Cardiac septum (tissue), 1 donor: Measurements from ENCODE around the gene TMX3. TPM values are rescaled to one million over a fixed set of nuclear protein-coding genes. Genes with fewer than 3 reads are reported as not detected.

ENCODE experiments used
- DNase-seq: peaks from one replicate; pipeline ENCODE4 v3.0.0-alpha.2; 2020; ENCODE audit warnings: low spot score
- intact Hi-C: fragments of 100-400 bp; cut with DNase I; formaldehyde crosslinking; loops from one replicate; pipeline ENCODE4 v1.14.0; 2022
- long read RNA-seq: library from polyadenylated mRNA; unstranded; transcript quantifications from one replicate; pipeline ENCODE4 v2.0.0, GENCODE V29; 2021
- total RNA-seq: library from RNA; stranded (reverse); fragmentation: NEBNext Ultra II Directional; extraction: Animal tissue kit (Norgen Biotek cat#: 25700); gene quantifications from one replicate; pipeline ENCODE4 v1.2.1, GENCODE V29; 2021
- donor health status: DM: no; HTN: no; CAD: no.

The TMX3 gene
- 33.2 TPM for total RNA-seq
- long read RNA-seq, full-length matches to known transcripts, result 47 of 66 reads
- long read RNA-seq, partial matches to known transcripts, result 7 of 66 reads
- long read RNA-seq, other reads (novel, unspliced or antisense), result 12 of 66 reads

DNA sequence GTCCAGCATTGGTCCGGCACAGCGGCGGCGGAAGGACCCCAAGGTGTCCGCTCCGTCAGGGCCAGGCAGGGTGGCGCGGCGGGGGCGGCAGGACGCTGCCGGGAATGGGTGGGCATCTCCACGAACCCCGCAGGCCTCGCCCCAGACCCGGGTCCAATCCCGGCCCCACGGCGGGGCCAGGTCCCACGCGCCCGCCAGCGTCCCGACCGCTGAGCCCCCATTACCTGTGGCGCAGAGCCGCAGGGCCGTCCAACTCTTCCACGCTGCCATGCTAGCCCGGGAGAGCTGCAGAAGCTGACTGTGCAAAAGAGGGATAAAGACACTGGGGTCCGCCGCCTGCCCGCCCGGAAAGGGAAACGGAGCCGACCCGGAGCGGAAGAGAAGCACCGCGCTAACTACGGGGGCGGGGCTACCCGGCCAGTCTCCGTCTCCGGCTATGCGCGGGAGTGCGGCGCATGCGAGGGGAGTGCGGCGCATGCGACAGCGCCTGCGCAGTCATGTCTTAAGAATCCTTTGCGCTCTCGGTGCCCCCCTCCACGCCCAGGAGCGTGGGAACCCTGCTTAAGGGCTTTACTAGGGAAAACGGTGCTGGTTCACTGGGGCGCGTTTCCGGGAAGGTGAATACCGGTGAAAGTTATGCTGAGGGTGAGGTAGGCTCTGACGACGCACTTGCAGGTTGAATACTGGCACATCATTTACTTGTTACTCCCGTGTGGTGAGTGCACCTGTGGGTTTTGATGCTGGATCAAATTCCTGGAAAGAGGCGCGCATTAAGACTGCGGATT is at the start of gene TMX3:
TMX3 (minus strand) TSS at position 397 of the 785 bp plus-strand sequence; CDS start at position 270, 127 bp downstream.
- DNase-seq, result peak; percentile 95
- intact Hi-C loops, result no loop called here

DNA sequence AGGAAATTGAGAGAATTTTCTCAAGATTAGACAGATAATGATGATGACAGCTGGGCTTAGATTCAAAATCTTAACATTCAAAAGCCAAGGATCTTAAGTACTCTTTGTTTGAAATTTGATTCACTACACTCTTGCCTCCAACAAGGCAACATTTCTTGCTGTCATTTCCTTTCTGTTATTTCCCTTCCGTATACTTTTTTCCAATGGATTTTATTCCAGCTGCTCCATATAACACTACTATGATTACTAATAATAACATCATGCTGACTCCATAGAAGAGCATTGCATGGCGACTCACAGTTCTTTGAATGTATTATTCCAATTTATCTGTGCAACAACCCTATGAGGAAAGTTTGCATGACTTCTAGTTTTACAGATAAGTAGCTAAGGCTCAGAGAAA is 49.1 kb upstream of the TMX3 start:
- DNase-seq, result no peak
- intact Hi-C loops, result no loop called here

DNA sequence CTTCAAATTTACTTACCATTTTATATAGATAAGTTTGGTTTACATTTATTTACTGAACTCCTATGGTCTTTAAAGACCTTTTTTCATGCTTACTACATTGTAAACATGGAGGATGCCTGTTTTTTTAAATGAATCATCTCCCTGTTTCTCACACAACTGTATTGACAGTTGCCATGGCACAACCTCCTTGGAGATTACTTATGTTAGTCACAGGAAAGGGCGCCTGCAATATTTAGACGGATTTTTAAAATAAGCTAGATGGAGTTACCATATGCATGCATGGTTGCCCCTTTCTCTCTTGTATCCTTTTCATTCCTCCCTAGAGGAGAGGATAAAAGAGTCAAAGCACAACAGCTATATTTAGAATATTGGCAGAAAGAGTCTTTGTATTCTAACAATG is 48.2 kb upstream of the TMX3 start:
- DNase-seq, result no peak
- intact Hi-C loops, result no loop called here

GRCh38 chr18:68759308-68759707 is 44.4 kb upstream of the TMX3 start:
- no peak for DNase-seq
- intact Hi-C loops, result no loop called here

DNA sequence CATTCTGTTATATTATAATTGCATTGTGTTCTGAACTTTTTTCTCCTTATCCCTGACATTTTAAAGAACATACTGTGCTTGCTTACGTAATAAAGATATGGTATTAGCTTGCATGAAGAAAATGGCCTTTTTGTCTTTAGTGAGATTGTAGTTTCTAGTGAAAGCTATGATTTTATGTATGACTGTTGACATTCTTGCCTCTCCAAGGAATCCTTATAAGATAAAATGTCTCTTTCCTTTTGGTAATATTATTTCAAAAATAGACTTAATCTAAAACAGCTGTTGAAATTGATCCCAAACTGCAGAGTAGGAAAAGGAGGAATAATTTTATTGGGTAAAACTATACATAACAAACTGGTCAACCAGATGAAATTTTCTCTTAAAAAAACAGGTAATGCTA is 42.2 kb upstream of the TMX3 start:
- intact Hi-C loops, result no loop called here
- DNase-seq, result no peak

- intact Hi-C loops, result no loop called here
- no peak for DNase-seq
Measured at GRCh38 chr18:68742206-68742605, 27.3 kb upstream of the TMX3 start.

GRCh38 chr18:68740966-68741365 is 26.1 kb upstream of the TMX3 start:
- intact Hi-C loops, result no loop called here
- DNase-seq, result no peak

DNA sequence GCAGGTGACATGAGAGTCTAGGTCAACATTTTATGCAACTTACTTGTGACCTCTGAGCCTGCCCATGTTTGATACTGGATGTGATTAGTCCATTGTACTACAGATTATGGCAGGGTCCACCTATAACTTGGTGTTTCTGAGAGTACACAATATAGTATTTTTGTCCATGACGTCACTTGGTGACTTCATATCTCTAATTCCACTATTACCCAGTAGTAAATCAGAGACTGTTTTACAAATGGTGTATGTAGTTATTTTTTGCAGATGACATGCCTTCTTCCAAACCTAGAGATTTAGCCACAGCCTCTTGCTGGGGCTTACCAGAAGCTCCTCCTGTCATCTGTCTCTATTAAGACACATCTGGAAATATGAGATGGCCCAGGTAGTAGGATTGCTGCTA is 24.6 kb upstream of the TMX3 start:
- intact Hi-C loops, result loop anchor here (10.0 kb wide), 1 partner anchor 75 kb away; no protein-coding TSS in a partner anchor
- DNase-seq, result no peak

DNA sequence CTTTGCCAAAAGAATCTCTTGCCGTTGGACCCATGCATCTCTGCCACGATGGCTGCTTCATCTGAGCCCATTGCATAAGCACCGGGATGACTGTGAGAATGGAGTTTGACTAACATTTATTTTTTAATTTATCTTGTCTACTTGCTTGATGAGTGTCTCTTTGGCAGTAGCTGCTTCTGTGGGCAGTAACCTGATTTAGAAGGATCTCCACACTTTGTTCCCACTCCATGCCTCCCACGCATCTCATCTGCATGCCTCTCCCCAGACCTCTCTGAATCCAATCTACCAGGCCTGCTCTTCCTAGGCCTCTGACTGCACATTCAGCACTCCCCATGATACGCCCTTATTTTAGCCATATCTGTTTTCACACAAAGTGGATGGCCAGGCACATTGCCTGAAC is 23.7 kb upstream of the TMX3 start:
- intact Hi-C loops, result loop anchor here (10.0 kb wide), 1 partner anchor 74 kb away; no protein-coding TSS in a partner anchor
- no peak for DNase-seq

GRCh38 chr18:68735483-68736343 is 20.8 kb upstream of the TMX3 start:
- intact Hi-C loops, result loop anchor here (10.0 kb wide), 1 partner anchor 71 kb away; no protein-coding TSS in a partner anchor
- DNase-seq, result no peak

DNA sequence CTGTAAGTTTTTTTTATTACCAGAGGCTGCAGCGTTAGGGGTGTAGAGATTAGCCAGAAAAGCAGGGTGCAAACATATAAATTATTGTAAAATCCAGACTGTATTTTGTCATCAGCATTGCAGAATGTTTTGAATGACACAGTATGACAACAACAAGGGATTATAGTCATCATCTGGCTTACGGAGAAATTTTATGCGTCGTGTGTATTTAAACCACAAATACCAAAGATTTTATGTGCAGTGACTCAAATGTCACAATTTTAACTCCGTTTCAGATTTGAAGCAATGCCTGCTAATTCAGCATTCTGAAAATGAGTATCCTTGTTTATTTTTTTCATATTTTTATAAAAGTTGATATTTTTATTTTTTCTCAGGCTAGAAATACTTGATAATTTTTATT is 19.4 kb upstream of the TMX3 start:
- intact Hi-C loops, result loop anchor here (10.0 kb wide), 1 partner anchor 70 kb away; no protein-coding TSS in a partner anchor
- no peak for DNase-seq

- DNase-seq, result no peak
- intact Hi-C loops, result loop anchor here (10.0 kb wide), 1 partner anchor 69 kb away; no protein-coding TSS in a partner anchor
Measured at GRCh38 chr18:68733707-68734106, 18.8 kb upstream of the TMX3 start.

DNA sequence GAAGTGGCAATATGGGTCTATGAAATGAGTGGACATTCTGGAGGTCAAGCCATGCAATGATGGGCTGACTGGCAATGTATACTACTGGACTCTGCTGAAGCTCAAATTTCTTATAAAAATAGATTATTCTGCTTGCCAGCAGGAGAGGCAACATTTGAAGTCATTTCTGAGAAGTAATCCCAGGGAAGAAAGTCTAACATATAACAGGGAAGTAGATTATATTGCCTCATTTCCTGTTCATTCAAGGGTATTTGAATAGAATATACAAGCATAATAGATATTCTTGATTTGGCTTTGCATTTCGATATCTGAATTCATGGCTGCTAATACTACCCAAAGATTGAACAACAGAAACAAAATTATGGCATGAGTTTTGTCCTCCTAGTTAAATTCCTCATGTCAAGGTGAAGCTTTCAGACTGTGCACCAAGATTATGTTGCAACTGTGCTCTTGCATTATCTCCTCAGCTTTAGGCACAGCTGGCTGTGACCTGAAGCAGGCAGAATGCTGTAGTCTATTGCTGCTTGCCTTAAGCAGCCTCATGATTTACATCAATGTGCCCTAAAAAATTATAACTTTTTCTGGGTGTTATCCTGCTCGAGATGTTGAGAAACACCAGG is 13.3 kb upstream of the TMX3 start:
- no peak for DNase-seq
- intact Hi-C loops, result no loop called here

GRCh38 chr18:68727506-68727905 is 12.6 kb upstream of the TMX3 start:
- intact Hi-C loops, result no loop called here
- DNase-seq, result no peak

DNA sequence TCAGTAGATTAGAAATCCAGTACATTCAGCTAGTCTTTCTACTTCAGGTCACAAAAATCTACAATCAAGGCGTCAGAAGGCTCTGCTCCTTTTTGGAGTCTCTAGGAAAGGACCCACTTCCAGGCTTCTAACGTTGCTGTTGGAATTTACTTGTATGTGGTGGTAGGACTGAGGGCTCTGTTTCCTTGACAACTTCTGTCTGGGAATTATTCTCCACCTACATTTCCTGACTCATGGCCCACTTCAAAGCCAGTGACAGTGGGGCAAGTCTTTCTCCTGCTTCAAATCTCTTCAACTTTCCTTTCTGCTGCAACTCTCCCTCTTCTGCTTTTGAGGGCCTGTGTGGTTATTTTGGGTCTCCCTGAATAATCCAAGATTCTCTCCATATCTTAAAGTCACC is 10.4 kb upstream of the TMX3 start:
- intact Hi-C loops, result no loop called here
- no peak for DNase-seq

- intact Hi-C loops, result no loop called here
- DNase-seq, result no peak
Measured at GRCh38 chr18:68724021-68724420, 9.1 kb upstream of the TMX3 start.

DNA sequence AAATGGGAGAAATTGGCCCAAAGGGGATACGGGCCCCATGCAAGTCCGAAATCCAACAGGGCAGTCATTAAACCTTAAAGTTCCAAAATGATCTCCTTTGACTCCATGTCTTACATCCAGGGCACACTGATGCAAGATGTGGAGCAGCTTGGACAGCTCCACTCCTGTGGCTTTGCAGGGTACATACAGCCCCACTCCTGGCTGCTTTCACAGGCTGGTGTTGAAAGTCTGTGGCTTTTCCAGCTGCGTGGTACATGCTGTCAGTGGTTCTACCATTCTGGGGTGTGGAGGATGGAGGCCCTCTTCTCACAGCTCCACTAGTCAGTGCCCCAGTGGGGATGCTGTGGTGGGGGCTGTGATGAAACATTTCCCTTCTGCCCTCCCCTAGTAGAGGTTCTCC is 8.6 kb upstream of the TMX3 start:
- intact Hi-C loops, result no loop called here
- DNase-seq, result no peak

DNA sequence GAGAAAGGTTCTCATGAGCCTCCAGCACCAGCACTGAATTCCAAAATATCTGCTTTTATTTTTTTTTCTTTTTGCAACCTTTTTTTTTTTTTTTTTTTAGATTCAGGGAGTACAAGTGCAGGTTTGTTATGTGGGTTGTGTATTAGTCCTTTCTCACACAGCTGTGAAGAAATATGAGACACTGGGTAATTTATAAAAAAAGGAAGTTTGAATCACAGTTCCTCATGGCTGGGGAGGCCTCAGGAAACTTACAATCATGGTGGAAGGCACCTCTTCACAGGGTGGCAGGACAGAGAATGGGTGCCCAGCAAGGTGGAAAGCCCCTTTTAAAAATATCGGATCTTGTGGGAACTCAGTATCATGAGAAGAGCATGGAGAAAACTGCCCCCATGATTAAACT is 7.9 kb upstream of the TMX3 start:
- DNase-seq, result no peak
- intact Hi-C loops, result no loop called here

DNA sequence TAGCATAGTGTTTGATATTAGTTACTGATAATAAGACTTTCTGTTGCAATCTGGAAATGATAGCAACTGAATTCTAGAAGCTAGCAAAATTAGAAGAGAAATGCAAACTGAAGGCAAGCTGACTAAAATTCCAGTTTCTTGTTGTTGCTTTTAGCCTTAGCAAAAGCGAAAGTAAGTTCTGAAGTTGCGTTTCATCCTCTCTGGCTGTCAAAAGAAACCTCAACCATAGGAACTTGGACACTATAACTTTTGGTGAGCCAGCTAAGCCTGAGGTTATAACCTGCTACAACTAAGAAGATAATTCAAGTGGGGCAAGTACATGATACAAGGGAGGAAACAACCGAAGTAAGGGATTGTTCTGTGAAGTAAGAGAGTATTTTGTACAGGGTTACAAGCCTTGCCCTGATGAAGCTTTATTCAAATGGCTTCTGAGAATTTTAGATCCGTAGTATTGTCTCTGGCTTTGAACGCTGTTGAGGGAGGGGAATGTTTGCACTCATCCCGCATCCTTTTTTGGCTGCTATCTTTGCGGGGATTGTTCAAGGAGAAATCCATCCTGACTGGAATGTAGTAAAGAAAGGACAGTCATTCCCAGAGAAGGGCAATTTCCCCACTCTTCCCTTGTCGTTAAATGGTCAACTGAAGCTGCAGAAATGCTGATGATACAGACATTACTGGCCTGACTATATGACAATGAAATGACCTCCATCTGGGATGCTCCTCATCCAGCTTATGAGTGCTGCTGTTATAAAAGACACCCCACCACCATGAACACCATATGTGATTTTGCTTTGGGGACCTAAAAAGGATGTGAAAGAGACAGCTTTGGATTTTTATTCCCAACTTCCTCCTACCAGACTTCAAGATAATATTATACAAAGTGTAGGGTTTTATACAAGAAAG is 7.0 kb upstream of the TMX3 start:
- intact Hi-C loops, result no loop called here
- no peak for DNase-seq
